Neural cell (in vitro differentiated cells): Measurements from ENCODE around the gene SFRP2. TPM values are rescaled to one million over a fixed set of nuclear protein-coding genes. Genes with fewer than 3 reads are reported as not detected.
A peak's percentile ranks its signal among the peaks of the same experiment; 100 is the strongest.

Source experiments
- H2AFZ ChIP-seq: fragments of 200-600, 300-800 bp; sonication (generic), shearing (Covaris generic); 2 replicates; pipeline ENCODE4 v1.6.0; 2014; ENCODE audit warnings: low read depth, mild to moderate bottlenecking, antibody characterized with exemption, low read length, moderate library complexity
- H3F3A ChIP-seq: fragments of 200-600 bp; shearing (Covaris generic); 2 replicates; pipeline ENCODE4 v1.6.1; 2016; ENCODE audit warnings: mild to moderate bottlenecking, moderate library complexity, mixed read lengths, antibody characterized with exemption, low read length; ENCODE audit not compliant: insufficient read depth, poor library complexity, severe bottlenecking
- H3K27ac ChIP-seq: fragments of 200-600, 300-800 bp; sonication (generic), shearing (Covaris generic); 2 replicates; pipeline ENCODE4 v1.5.1; 2014; ENCODE audit warnings: mild to moderate bottlenecking, low read length, moderate library complexity
- H3K27me3 ChIP-seq: fragments of 300-800, 200-600 bp; sonication (generic), shearing (Covaris generic); 2 replicates; pipeline ENCODE4 v1.6.0; 2014; ENCODE audit warnings: mild to moderate bottlenecking, low read depth, low read length, moderate library complexity; ENCODE audit not compliant: insufficient read depth
- H3K36me3 ChIP-seq: fragments of 300-800, 200-600 bp; sonication (generic), shearing (Covaris generic); 2 replicates; pipeline ENCODE4 v1.5.1; 2014; ENCODE audit warnings: mild to moderate bottlenecking, antibody characterized with exemption, low read length, moderate library complexity; ENCODE audit not compliant: insufficient read depth
- H3K4me2 ChIP-seq: fragments of 300-800, 200-600 bp; sonication (generic), shearing (Covaris generic); 2 replicates; pipeline ENCODE4 v1.6.0; 2014; ENCODE audit warnings: mild to moderate bottlenecking, low read length
- H3K4me3 ChIP-seq: fragments of 300-800, 200-600 bp; sonication (generic), shearing (Covaris generic); 2 replicates; pipeline ENCODE4 v1.5.1; 2014; ENCODE audit warnings: mild to moderate bottlenecking, low read length, moderate library complexity
- H3K79me2 ChIP-seq: fragments of 200-600 bp; shearing (Covaris generic); replicated peaks from 2 replicates; pipeline ENCODE4 v1.6.0; 2014; ENCODE audit warnings: mild to moderate bottlenecking, low read length, moderate library complexity; ENCODE audit not compliant: insufficient read depth
- H3K9ac ChIP-seq: fragments of 300-800, 200-600 bp; sonication (generic), shearing (Covaris generic); 2 replicates; pipeline ENCODE4 v1.6.1; 2016; ENCODE audit warnings: mild to moderate bottlenecking, low read length, mixed read lengths
- H3K9me2 ChIP-seq: fragments of 200-600 bp; shearing (Covaris generic); 2 replicates; pipeline ENCODE4 v1.6.1; 2016; ENCODE audit warnings: mild to moderate bottlenecking, low read length, mixed read lengths; ENCODE audit not compliant: insufficient read depth
- H3K9me3 ChIP-seq: fragments of 200-600, 300-800 bp; sonication (generic), shearing (Covaris generic); 2 replicates; pipeline ENCODE4 v1.6.1; 2016; ENCODE audit warnings: mild to moderate bottlenecking, mixed run types, low read length, moderate library complexity, mixed read lengths
- H4K20me1 ChIP-seq: fragments of 200-600 bp; shearing (Covaris generic); 2 replicates; pipeline ENCODE4 v1.6.1; 2016; ENCODE audit warnings: mild to moderate bottlenecking, mixed run types; ENCODE audit not compliant: insufficient read depth
- EP300 ChIP-seq: fragments of 450-650 bp; conservative IDR thresholded peaks from 2 replicates; pipeline ENCODE4 v1.6.1; 2014; ENCODE audit warnings: antibody characterized with exemption, mild to moderate bottlenecking, moderate library complexity; ENCODE audit not compliant: poor library complexity, severe bottlenecking
- EZH2 ChIP-seq: fragments of 200-600, 300-800 bp; shearing (Covaris generic), sonication (generic); IDR thresholded peaks from 2 replicates; pipeline ENCODE4 v1.6.1; 2014; ENCODE audit warnings: antibody characterized with exemption, low read length, borderline replicate concordance, mild to moderate bottlenecking; ENCODE audit not compliant: insufficient read depth, poor library complexity, severe bottlenecking
- MXI1 ChIP-seq: fragments of 450-650 bp; conservative IDR thresholded peaks from 2 replicates; pipeline ENCODE4 v1.6.1; 2014; ENCODE audit warnings: antibody characterized with exemption, mild to moderate bottlenecking; ENCODE audit not compliant: poor library complexity, severe bottlenecking
- POLR2AphosphoS5 ChIP-seq: IDR thresholded peaks from 2 replicates; pipeline ENCODE4 v1.6.1; 2012
- RAD21 ChIP-seq: fragments of 450-650 bp; conservative IDR thresholded peaks from 2 replicates; pipeline ENCODE4 v1.6.1; 2014; ENCODE audit warnings: antibody characterized with exemption, mild to moderate bottlenecking, moderate library complexity
- REST ChIP-seq: IDR thresholded peaks from 2 replicates; pipeline ENCODE4 v1.6.1; 2012; ENCODE audit warnings: borderline replicate concordance
- SMC3 ChIP-seq: fragments of 450-650 bp; conservative IDR thresholded peaks from 2 replicates; pipeline ENCODE4 v1.6.1; 2014; ENCODE audit warnings: antibody characterized with exemption, mild to moderate bottlenecking, moderate library complexity; ENCODE audit not compliant: poor library complexity
- TAF1 ChIP-seq: IDR thresholded peaks from 2 replicates; pipeline ENCODE4 v1.6.1; 2012; ENCODE audit warnings: low read depth
- polyA plus RNA-seq: library from polyadenylated mRNA; depleted of rRNA; stranded (reverse); fragments of >200 nt; gene quantifications from 2 replicates; pipeline ENCODE4 v1.2.3, GENCODE V29; 2014
- TF ChIP-seq, protein P1 (sequence below): fragments of 450-650 bp; IDR thresholded peaks from 2 replicates; pipeline ENCODE4 v1.5.1; 2014; ENCODE audit warnings: antibody characterized with exemption, mild to moderate bottlenecking, moderate library complexity; ENCODE audit not compliant: poor library complexity, severe bottlenecking

The SFRP2 gene
- polyA plus RNA-seq, 1 donor from 2014 or later = 0.51 TPM

- H2AFZ ChIP-seq = peak overlapping the region; percentile 79
- no peaks in the 10 kb centered on the region for H4K20me1 ChIP-seq
- no peaks in the 10 kb centered on the region for H3K27me3 ChIP-seq
- H3K27ac ChIP-seq = no peak overlapping the region
- H3F3A ChIP-seq = no peaks in the 10 kb centered on the region
- H3K4me3 ChIP-seq = peak overlapping the region; percentile 71
- H3K79me2 ChIP-seq = peaks cover 6% of the 10 kb centered on the region
- H3K9me2 ChIP-seq = no peaks in the 10 kb centered on the region
- H3K9ac ChIP-seq = peak overlapping the region; percentile 69
- no peaks in the 10 kb centered on the region for H3K9me3 ChIP-seq
- TF ChIP-seq REST (no peak), EZH2 (no peak), EP300 (no peak), SMC3 (no peak), TAF1 (no peak), RAD21 (no peak), MXI1 (no peak), POLR2AphosphoS5 (no peak)
- TF ChIP-seq, protein P1, sequence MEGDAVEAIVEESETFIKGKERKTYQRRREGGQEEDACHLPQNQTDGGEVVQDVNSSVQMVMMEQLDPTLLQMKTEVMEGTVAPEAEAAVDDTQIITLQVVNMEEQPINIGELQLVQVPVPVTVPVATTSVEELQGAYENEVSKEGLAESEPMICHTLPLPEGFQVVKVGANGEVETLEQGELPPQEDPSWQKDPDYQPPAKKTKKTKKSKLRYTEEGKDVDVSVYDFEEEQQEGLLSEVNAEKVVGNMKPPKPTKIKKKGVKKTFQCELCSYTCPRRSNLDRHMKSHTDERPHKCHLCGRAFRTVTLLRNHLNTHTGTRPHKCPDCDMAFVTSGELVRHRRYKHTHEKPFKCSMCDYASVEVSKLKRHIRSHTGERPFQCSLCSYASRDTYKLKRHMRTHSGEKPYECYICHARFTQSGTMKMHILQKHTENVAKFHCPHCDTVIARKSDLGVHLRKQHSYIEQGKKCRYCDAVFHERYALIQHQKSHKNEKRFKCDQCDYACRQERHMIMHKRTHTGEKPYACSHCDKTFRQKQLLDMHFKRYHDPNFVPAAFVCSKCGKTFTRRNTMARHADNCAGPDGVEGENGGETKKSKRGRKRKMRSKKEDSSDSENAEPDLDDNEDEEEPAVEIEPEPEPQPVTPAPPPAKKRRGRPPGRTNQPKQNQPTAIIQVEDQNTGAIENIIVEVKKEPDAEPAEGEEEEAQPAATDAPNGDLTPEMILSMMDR = no peak
- H3K36me3 ChIP-seq = no peaks in the 10 kb centered on the region
- H3K4me2 ChIP-seq = peak overlapping the region; percentile 75
These were observed 30.0 kb downstream of the SFRP2 start for GRCh38 chr4:153758688-153759406.

DNA sequence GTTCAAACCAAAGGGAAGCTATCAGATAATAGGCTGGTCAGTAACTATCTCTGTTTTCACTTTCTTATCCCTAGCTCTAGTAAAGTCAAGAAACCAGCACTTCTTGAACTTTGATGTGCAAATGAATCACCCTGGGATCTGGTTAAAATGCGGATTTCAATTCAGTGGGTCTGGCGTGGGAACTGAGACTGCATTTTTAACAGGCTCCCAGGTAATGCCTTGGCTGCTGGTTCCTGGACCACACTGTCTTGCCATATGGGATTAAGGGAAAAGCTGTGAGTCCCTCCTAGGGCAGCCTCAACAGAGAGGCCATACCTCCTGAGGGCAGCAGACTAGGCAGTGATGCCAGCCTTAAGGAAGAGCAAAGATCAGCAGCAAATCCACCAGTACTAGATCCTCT is 30.7 kb downstream of the SFRP2 start:
- Histone ChIP-seq H3K79me2 (peaks cover 6% of the 10 kb centered on the region), H3K4me2 (no peak overlapping the region), H3K9ac (no peak overlapping the region), H4K20me1 (no peaks in the 10 kb centered on the region), H3K9me2 (no peaks in the 10 kb centered on the region), H3K27ac (no peak overlapping the region), H3K36me3 (no peaks in the 10 kb centered on the region), H3K27me3 (no peaks in the 10 kb centered on the region), H3F3A (no peaks in the 10 kb centered on the region), H3K9me3 (no peaks in the 10 kb centered on the region), H3K4me3 (no peak overlapping the region), H2AFZ (no peak overlapping the region)
- no peak for TF ChIP-seq EP300
- no peak for TF ChIP-seq MXI1
- TF ChIP-seq RAD21 = no peak
- TF ChIP-seq TAF1 = no peak
- no peak for TF ChIP-seq REST
- no peak for TF ChIP-seq SMC3
- no peak for TF ChIP-seq EZH2
- no peak for TF ChIP-seq POLR2AphosphoS5
- TF ChIP-seq, protein P1 = no peak
